ENCODE measurements around the gene WASF1.
"Not testable (repeated sequence)": the region's sequence is repeated elsewhere in the genome, so short reads cannot be mapped to it uniquely, and the experiment has no call there.

Gene WASF1

DNA sequence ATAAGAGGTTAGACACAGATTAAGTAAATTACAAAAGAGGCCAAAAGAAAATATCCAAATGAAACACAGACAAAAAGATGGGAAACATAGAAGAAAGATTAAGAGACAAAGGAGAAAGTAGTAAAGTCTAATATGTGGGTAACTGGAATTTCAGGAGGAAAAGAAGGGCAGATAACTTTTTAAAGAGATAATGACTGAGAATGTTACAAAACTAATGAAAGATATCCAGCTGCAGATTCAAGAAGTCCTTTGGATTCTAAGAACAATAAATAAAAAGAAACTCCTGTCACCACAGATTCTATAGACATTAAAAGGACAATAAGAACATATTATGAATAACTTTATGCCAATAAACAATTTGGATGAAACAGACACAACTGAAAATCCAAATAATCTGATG lies 90.1 kb downstream of the WASF1 start:
- DNase-seq (ENCODE audit: low read depth): no peak

DNA sequence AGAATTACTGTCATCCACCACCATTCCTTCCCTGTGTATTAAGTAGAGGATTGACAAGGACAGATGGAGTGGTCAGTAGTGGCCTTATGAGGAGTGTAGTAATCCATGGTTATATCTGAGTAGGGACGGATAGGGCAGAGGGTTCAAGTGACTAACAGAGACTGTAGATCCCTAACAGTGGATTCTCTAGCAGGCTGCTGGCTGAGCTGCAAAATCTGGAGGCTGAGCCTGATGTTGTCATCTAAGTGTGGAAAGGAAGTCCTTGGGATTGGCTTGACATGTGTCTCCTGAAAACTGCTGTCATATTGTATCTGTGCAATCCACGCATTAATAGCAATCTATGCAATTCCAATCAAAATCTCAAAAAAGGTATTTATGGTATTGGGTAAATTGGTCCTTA lies 94.2 kb downstream of the WASF1 start:
- no peak for DNase-seq (ENCODE audit: low read depth)

DNA sequence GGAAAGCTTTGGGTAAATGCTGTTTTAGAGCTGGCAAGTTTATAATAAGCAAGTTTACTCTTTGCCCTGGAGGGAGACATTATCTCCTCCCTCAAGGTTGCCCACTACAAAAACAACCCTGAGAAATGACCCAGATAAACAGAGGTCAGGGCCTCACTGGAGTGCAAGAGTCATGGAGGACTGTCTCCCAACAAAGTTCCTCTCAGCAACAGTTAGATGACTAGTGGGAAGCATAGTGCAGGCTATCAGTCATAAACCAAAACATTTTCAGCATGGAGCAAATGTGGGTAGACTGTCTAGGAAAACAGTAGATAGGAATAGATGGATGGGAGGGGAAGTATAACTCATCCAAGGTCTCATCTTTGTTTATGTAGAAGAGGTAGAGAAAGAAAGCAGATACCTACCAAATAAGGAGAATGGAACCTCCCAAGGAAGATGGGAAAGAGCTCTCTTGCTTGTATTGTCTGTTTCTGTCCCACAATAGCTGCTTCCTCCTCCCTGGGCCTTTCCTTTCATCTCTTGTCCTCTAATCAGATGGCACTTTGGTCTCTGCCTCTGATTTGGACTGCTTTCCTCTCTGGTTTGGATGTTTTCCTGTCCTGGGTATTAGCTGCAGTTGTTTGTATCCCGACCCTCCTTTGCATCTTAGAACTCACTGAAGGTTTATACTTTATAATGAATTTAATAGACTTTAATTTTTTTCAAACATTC lies 95.4 kb downstream of the WASF1 start:
- DNase-seq (ENCODE audit: low read depth): no peak

DNA sequence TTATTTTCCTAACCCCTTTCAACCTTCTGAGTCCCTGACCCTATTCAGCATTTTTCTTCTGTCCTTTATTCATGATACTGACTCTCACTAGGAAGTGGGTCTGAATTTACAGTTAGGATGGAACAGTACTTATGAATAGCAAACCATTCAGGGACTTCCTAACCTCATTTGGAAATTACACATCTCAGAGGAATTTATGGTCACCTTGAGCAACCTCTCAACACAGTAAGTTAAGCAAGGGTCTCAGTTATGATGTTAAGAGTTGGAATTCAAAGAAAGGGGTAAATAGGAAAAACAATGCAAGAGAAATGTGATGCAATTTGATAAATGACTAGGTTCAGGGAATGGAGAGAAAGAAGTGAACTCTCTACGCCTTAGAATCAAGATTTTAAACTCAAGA lies 104.1 kb downstream of the WASF1 start:
- DNase-seq (ENCODE audit: low read depth): no peak

DNA sequence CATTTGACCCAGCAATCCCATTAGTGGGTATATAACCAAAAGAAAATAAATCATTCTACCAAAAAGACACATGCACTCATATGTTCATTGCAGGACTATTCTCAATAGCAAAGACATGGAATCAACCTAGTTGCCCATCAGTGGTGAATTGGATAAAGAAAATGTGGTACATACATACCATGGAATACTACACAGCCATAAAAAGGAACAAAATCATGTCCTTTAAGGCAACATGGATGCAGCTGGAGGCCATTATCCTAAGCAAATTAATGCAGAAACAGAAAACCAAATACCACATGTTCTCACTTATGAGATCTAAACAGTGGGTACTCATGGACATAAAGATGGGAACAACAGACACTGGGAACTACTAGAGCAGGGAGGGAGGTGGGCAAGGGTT lies 106.0 kb downstream of the WASF1 start:
- not testable (repeated sequence) for DNase-seq (ENCODE audit: low read depth)

DNA sequence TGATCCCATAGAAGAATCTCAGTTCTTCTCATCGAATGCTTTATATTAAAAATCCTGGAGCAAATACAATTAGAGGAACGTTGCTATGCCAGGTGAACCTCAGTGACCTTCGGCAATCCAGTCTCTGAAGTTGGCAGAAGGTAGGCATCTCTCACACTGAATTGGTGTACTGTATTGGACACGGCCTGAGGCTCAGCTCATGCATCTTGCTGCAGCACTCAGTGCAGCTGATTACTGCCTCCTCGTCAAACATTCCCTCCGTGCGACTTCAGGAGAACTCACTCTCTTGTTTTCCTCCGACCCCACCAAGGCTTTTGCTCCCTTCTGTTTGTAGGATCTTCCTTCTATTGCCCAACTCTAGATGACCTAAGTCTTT lies 110.9 kb downstream of the WASF1 start:
- no peak for DNase-seq (ENCODE audit: low read depth)

DNA sequence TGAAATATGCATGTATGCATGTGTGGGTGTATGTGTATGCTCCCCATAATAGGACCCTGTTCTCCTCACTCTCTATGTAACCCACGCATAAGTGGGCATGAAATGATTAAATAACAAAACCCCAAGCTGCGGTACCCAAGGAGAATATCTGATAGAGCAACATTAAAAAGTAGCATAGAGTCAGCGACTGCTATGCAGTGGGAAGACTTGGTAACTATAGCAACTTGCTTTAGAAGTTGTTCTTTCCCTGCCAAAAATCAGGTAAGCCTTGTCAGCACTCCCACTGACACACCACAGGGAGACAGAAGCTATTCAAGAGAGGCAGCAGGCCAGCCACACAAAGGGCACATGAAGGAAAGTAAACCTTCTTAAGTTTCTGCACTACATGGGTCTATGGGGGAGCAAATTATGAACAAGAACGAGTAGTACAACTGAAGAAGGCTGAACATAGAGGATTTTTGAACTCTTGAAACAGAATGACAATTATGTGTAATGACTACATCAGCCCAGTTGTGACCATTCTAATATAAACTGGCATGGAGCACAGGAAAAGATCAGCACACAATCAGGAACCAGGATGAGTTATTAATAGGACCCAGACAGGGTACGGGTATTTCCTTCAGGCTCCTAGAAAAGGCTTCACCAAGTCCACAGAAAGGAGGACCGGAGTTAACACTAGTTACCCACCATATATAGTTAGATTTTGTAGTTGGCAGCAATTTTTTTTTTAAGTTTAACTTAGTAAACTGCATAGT lies 111.5 kb downstream of the WASF1 start:
- DNase-seq (ENCODE audit: low read depth): no peak

DNA sequence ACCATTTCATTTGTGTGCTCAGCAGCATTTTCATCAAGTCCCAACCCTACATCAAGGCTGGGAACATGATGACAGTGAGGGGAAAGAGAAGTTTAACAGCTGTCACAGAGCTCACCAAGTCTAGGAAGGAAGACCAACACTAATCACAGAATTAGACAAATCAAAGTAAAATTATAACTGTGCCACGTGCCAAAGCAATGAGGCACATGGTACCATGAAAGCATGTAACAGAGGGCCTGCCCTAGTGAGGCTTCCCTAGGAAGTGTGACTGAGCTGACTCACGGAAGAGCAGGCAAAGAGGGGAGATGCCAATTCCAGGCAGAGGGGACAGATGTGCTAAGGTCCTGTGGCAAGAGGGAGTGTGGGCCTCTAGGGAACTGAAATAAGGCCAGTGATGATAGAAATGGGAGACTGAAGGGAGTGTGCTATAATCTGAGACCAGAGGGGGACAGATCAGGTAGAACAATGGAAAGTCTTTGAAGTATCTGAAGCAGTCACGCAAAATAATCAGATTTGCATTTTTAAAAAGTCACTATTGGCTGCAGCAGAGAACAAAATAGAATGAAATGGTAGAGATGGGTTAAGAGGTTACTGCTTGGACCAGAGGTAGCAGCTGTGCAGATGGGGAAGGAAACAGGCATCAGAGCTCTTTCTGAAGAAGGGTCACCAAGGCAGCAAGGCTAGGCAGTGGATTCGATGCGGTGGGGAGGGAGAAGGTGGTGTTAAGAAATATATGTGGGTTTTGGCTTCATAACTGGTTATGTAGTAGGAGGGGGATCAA lies 114.5 kb downstream of the WASF1 start:
- DNase-seq (ENCODE audit: low read depth): no peak

DNA sequence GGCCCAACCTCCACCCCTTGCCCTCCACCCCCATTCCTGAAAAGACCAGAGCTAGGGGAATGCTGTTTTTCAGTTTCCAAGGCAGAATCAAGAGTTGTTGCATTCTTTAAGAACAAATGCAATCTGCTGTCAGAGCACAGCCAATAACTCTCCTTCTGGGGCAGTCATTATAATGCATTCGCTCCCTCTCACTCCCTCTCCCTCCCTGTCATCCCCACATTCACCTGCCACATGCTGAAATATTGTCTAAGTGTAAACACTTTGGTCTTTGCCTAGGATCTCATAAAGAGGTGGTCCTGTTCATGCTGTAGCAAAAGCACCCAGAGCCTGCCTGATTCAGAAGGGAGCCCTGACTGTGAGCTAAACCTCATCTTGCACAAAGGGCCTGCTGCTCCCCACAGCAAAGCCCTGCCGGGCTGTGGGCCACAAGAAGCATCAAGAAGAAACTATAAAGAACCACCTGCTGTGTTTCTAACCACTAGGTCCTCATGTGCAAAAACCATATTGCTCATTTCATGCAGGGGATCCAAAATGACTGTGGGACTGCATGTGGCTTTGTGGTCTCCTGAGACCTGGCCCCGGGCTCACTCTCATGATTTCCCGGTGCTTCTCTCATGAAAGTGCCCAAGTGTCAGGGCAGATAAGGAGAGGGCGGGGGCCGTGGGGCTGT lies 115.7 kb downstream of the WASF1 start:
- no peak for DNase-seq (ENCODE audit: low read depth)

DNA sequence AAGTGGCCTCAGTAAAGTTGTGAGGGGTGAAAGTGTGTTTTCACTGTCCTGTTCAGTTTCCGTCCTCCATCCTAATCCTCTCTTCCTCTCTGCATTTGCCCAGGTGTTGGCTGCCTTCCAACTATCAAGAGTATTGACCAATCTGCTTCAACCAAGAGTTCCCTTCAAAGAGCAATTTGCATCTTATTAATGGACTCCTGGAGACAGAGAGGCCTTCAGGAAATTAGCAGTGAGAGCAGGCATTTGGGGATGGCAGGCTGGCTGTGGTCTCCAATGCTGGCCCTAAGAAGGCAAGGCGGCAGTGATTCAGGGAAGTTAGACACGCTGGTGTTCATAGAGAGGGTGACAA lies 124.1 kb downstream of the WASF1 start:
- DNase-seq (ENCODE audit: low read depth): no peak

DNA sequence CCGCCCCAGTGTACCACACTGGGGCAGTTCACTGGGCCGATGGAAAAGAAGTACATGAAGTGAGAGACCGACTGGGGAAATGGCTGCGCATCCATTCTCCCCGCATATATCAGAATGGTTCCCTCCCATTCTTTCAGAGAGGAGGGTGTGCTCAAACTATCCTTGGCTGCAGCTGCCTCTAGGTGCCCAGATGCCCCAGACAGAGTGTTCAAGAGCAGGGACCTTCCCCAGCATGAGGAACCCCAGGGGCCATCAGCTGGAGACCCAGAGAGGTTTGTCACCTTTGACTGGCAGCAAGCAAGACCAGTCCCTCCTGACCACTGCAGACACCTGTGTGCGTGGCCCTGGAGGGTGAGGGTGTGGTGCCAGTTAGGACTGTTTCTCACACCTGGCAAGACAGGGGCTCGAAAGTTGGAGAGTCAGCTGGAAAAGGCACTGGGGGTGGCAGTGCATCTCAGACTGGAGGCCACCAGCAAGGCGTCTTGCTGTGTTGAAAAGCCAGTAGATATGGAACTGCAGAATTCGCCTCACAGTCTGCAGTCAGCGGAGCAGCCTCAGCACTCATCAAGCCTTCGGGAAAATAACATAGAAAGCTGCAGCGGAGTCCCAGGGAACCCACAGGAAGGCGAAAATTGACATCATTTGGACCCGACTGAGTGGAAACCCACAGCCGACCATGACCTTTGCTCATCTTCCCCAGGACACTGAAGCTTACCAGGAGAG lies 124.6 kb downstream of the WASF1 start:
- DNase-seq (ENCODE audit: low read depth): no peak

DNA sequence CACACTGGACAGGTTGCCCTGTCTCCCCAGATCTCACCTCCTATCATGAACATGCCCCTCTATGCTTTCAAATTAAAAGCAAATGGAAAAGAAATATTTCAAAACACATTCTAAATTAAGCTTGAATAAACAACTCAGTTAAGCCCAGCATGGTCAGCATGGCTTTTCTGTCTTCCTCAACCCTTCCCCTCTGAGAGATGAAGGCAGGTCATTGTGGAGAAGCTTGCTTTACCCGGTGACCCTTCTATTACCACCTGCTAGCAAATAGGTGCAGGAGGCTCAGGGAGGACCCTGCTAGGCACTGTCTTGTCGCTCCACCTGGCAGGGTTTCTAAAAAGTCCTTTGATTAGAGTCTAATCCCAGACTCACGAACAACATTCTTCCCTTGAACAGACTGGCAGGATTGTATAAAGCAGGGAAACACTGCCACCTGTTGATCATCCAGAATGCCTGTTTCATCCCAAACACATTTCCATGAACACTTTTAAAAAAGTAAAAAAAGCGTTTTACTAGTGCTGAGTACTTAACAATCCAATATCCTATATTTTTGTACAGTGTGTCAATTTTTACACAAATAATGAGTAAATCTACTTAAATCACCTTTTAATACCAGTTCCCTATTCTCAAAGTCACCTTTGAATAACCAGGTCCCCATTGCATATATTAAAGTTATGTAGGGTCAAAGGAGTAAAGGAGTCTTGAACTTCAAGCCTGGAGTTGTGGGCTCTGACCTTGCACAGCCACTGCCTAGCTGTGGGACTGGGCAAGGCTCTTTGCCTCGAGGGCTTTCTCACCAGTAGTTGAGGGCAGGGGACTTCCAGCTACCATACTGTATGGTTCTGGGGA lies 125.9 kb downstream of the WASF1 start:
- DNase-seq (ENCODE audit: low read depth): no peak

DNA sequence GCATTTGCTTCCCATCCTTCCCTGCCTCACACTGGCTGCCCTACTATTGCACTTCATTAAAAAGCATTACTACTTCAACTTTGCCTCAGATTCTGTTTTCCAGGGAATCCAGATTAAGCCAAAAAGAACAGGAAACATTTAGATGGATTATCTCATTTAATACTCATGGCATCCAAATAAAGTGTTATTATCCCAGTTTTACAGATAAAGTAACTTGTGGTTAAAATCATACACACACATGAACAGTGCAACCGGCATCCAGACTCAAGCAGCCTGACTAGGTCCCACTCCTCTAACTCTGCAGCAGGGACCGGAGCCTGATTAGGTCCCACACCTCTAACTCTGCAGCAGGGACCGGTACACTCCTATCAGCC lies 129.0 kb downstream of the WASF1 start:
- no peak for DNase-seq (ENCODE audit: low read depth)

Data from stimulated activated CD8-positive, alpha-beta memory T cell treated with anti-CD3 and anti-CD28 coated beads, Interleukin-12 subunit alpha, Interleukin-12 subunit beta, amount 100 ng/mL, for 1 hour (primary cell).